GM12873 (cell line): ENCODE data around the gene PSMG1.
A peak's percentile ranks its signal among the peaks of the same experiment; 100 is the strongest.

Experiments
- TF ChIP-seq, protein P1 (sequence below): IDR thresholded peaks from 2 replicates; pipeline ENCODE4 v1.5.1; 2012; ENCODE audit warnings: low read depth, mild to moderate bottlenecking, moderate library complexity, low read length, control low read depth; ENCODE audit not compliant: insufficient read depth; ENCODE audit errors: missing control alignments

PSMG1 gene

DNA sequence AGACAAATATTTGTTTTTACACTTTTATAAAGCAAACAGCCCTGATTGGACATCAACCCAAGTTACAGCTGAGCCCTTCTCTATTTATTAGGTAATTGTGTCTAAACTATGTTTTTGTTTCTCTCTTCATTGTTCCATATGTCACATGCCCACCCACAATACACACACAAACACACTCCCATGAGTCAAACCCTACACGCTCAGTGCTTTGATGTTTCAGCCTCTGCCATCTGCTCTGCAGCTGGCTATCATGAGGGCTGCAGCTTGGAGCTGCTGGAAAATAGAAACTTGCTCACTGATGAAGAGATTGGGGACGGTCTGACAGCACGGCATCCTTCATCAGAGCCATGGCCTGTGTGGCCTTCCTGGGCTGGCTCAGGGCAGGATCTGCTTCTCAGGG, 41.7 kb downstream of the PSMG1 start:
- TF ChIP-seq, protein P1, sequence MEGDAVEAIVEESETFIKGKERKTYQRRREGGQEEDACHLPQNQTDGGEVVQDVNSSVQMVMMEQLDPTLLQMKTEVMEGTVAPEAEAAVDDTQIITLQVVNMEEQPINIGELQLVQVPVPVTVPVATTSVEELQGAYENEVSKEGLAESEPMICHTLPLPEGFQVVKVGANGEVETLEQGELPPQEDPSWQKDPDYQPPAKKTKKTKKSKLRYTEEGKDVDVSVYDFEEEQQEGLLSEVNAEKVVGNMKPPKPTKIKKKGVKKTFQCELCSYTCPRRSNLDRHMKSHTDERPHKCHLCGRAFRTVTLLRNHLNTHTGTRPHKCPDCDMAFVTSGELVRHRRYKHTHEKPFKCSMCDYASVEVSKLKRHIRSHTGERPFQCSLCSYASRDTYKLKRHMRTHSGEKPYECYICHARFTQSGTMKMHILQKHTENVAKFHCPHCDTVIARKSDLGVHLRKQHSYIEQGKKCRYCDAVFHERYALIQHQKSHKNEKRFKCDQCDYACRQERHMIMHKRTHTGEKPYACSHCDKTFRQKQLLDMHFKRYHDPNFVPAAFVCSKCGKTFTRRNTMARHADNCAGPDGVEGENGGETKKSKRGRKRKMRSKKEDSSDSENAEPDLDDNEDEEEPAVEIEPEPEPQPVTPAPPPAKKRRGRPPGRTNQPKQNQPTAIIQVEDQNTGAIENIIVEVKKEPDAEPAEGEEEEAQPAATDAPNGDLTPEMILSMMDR = no peak

GRCh38 chr21:39137248-39138178, 45.7 kb downstream of the PSMG1 start:
- TF ChIP-seq, protein P1 = no peak

DNA sequence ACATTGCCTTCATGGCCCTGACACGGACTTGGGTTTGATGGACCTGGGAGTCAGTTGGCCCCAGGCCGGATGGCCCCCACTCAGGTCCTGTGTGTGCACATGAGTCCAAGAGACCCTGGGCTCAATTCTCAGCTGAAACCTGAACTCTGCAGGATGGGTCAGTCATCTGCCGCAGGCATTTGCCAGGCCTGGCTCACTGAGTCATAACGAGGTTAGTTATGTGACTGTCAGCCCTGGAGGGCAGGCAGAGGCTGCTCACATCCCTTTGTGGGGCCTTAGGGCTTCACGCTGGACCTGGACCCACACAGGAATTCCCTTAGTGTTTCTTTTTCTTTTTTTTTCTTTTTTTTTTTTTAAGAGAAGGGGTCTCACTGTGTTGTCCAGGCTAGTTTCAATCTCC, 46.5 kb downstream of the PSMG1 start:
- TF ChIP-seq, protein P1 = no peak

DNA sequence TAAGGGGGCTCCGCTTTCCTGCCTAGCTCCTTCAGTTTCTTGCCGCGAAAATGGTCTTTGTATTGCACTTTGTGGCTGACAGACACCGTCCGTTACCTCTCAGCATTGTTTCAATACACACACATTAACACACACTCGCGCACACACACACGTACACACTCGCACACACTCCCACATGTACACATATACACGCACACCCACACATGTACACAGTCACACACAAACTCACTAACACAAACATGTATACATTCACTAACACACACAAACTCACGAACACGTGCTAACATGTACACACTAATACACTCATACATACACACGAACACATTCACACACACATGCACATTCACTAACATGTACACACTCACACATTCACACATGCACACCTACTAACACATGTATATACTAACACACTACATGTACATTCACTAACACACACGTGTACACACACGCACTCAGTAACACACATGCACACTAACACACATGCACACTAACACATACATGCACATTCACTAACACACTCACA, 48.9 kb downstream of the PSMG1 start:
- TF ChIP-seq, protein P1 = no peak

GRCh38 chr21:39132248-39132647, 51.0 kb downstream of the PSMG1 start:
- TF ChIP-seq, protein P1 = no peak

- TF ChIP-seq, protein P1 = no peak
Measured at GRCh38 chr21:39131791-39132190, 51.5 kb downstream of the PSMG1 start.

GRCh38 chr21:39127506-39127905, 55.7 kb downstream of the PSMG1 start:
- TF ChIP-seq, protein P1 = peak; percentile 12
